ENCODE measurements around the gene SLC44A1.

Gene SLC44A1

GRCh38 chr9:105333811-105334210 lies 89.4 kb downstream of the SLC44A1 start:
- H3K4me3 ChIP-seq (ENCODE audit: low read depth, low read length): no peak overlapping the region
- DNase-seq (ENCODE audit: low read depth): no peak
- TF ChIP-seq MAX (IDR thresholded peaks at IDR 0.05; ENCODE audit: low read depth, low read length) (no peak), CTCF (IDR thresholded peaks at IDR 0.05; ENCODE audit: low read depth, low read length) (no peak), POLR2A (IDR thresholded peaks at IDR 0.05; ENCODE audit: extremely low read depth, insufficient read length) (no peak), MYC (IDR thresholded peaks at IDR 0.05; ENCODE audit: low read depth, low read length) (no peak)

- H3K4me3 ChIP-seq (ENCODE audit: low read depth, low read length): no peak overlapping the region
- no peak for TF ChIP-seq MAX (IDR thresholded peaks at IDR 0.05; ENCODE audit: low read depth, low read length)
- no peak for DNase-seq (ENCODE audit: low read depth)
Measured at GRCh38 chr9:105338308-105338707, 93.9 kb downstream of the SLC44A1 start.

- TF ChIP-seq POLR2A (IDR thresholded peaks at IDR 0.05; ENCODE audit: extremely low read depth, insufficient read length) (no peak), CTCF (IDR thresholded peaks at IDR 0.05; ENCODE audit: low read depth, low read length) (no peak), MAX (IDR thresholded peaks at IDR 0.05; ENCODE audit: low read depth, low read length) (no peak), MYC (IDR thresholded peaks at IDR 0.05; ENCODE audit: low read depth, low read length) (no peak)
- no peak for DNase-seq (ENCODE audit: low read depth)
- no peak overlapping the region for H3K4me3 ChIP-seq (ENCODE audit: low read depth, low read length)
Measured at GRCh38 chr9:105339849-105340248, 95.4 kb downstream of the SLC44A1 start.

- no peak overlapping the region for H3K4me3 ChIP-seq (ENCODE audit: low read depth, low read length)
- TF ChIP-seq CTCF (IDR thresholded peaks at IDR 0.05; ENCODE audit: low read depth, low read length) (no peak), MAX (IDR thresholded peaks at IDR 0.05; ENCODE audit: low read depth, low read length) (no peak), MYC (IDR thresholded peaks at IDR 0.05; ENCODE audit: low read depth, low read length) (no peak), POLR2A (IDR thresholded peaks at IDR 0.05; ENCODE audit: extremely low read depth, insufficient read length) (no peak)
- DNase-seq (ENCODE audit: low read depth): no peak
Measured at GRCh38 chr9:105341434-105342146, 97.1 kb downstream of the SLC44A1 start.

- no peak for TF ChIP-seq CTCF (IDR thresholded peaks at IDR 0.05; ENCODE audit: low read depth, low read length)
- TF ChIP-seq POLR2A (IDR thresholded peaks at IDR 0.05; ENCODE audit: extremely low read depth, insufficient read length): no peak
- no peak for TF ChIP-seq MYC (IDR thresholded peaks at IDR 0.05; ENCODE audit: low read depth, low read length)
- no peak for TF ChIP-seq MAX (IDR thresholded peaks at IDR 0.05; ENCODE audit: low read depth, low read length)
- no peak overlapping the region for H3K4me3 ChIP-seq (ENCODE audit: low read depth, low read length)
- no peak for DNase-seq (ENCODE audit: low read depth)
Measured at GRCh38 chr9:105342147-105342505, 97.7 kb downstream of the SLC44A1 start.

GRCh38 chr9:105344283-105344682 lies 99.8 kb downstream of the SLC44A1 start:
- no peak overlapping the region for H3K4me3 ChIP-seq (ENCODE audit: low read depth, low read length)
- DNase-seq (ENCODE audit: low read depth): no peak
- no peak for TF ChIP-seq MYC (IDR thresholded peaks at IDR 0.05; ENCODE audit: low read depth, low read length)
- no peak for TF ChIP-seq POLR2A (IDR thresholded peaks at IDR 0.05; ENCODE audit: extremely low read depth, insufficient read length)
- no peak for TF ChIP-seq CTCF (IDR thresholded peaks at IDR 0.05; ENCODE audit: low read depth, low read length)
- TF ChIP-seq MAX (IDR thresholded peaks at IDR 0.05; ENCODE audit: low read depth, low read length): no peak

Data from NB4 (cell line).